ENCODE measurements around the gene LRFN2. TPM values are rescaled to one million over a fixed set of nuclear protein-coding genes. Genes with fewer than 3 reads are reported as not detected.

LRFN2 gene
- polyA plus RNA-seq, 1 experiment: not detected

GRCh38 chr6:40352006-40352405 is 235.2 kb downstream of the LRFN2 start:
- CTCF ChIA-PET: no interaction called here
- H3K27ac ChIP-seq (ENCODE audit: low read depth, low read length): no peak overlapping the region

GRCh38 chr6:40350747-40351217 is 236.4 kb downstream of the LRFN2 start:
- Histone ChIP-seq H3K4me3 (ENCODE audit: low read depth, low read length) (no peak overlapping the region), H3K9me3 (ENCODE audit: control insufficient read depth, insufficient read depth, low read length) (no peaks in the 10 kb centered on the region), H3K27me3 (ENCODE audit: control insufficient read depth, insufficient read depth, low read length) (no peaks in the 10 kb centered on the region), H3K27ac (ENCODE audit: low read depth, low read length) (no peak overlapping the region)
- TF ChIP-seq, protein P1, sequence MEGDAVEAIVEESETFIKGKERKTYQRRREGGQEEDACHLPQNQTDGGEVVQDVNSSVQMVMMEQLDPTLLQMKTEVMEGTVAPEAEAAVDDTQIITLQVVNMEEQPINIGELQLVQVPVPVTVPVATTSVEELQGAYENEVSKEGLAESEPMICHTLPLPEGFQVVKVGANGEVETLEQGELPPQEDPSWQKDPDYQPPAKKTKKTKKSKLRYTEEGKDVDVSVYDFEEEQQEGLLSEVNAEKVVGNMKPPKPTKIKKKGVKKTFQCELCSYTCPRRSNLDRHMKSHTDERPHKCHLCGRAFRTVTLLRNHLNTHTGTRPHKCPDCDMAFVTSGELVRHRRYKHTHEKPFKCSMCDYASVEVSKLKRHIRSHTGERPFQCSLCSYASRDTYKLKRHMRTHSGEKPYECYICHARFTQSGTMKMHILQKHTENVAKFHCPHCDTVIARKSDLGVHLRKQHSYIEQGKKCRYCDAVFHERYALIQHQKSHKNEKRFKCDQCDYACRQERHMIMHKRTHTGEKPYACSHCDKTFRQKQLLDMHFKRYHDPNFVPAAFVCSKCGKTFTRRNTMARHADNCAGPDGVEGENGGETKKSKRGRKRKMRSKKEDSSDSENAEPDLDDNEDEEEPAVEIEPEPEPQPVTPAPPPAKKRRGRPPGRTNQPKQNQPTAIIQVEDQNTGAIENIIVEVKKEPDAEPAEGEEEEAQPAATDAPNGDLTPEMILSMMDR (IDR thresholded peaks at IDR 0.05; ENCODE audit: low read depth, low read length): no peak
- no peak for DNase-seq (ENCODE audit: low read depth, low spot score)
- ChIA-PET POLR2A (no interaction called here), CTCF (no interaction called here)

More at GRCh38 chr6:40352006-40352405, 235.2 kb downstream of the LRFN2 start:
- H3K9me3 ChIP-seq (ENCODE audit: control insufficient read depth, insufficient read depth, low read length): no peaks in the 10 kb centered on the region
- no peaks in the 10 kb centered on the region for H3K27me3 ChIP-seq (ENCODE audit: control insufficient read depth, insufficient read depth, low read length)
- H3K4me3 ChIP-seq (ENCODE audit: low read depth, low read length): no peak overlapping the region
- POLR2A ChIA-PET: no interaction called here
- DNase-seq (ENCODE audit: low read depth, low spot score): no peak
- TF ChIP-seq, protein P1 (IDR thresholded peaks at IDR 0.05; ENCODE audit: low read depth, low read length): no peak

DNA sequence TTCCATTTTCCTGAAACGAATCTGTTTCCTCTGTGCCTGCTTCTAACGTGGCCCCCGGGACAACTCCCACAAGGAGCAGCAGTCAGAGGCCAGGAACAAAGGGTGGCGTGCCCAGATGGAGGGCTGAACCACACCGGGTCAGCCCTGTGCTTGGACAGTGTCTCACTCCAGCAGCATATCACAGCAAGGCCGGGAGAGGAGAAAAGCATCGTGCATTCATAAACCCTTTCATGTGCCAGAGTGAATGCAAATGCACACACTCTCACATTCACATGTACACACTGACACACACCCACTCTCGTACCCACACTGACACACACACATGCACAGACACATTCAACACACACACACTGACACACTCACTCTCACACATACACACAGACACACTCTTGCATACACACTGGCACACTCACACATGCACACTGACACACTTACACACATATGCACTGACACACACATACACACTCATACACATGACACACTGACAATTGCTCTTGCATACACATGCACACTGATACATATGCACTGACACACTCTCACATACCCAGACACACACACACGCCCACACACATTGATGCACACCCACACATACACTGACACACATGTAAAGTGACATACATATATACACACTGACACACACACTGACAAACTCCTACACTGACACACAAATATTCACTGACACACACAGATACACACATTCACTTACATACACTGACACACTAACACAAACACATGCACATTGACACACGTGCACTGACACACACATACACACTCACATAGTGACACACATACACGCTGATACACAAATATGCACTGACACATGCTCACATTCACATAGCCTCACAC is 237.0 kb downstream of the LRFN2 start:
- H3K27me3 ChIP-seq (ENCODE audit: control insufficient read depth, insufficient read depth, low read length): no peaks in the 10 kb centered on the region
- H3K9me3 ChIP-seq (ENCODE audit: control insufficient read depth, insufficient read depth, low read length): no peaks in the 10 kb centered on the region
- no peak overlapping the region for H3K4me3 ChIP-seq (ENCODE audit: low read depth, low read length)
- DNase-seq (ENCODE audit: low read depth, low spot score): no peak
- CTCF ChIA-PET: no interaction called here
- TF ChIP-seq, protein P1 (IDR thresholded peaks at IDR 0.05; ENCODE audit: low read depth, low read length): no peak
- H3K27ac ChIP-seq (ENCODE audit: low read depth, low read length): no peak overlapping the region
- POLR2A ChIA-PET: no interaction called here

DNA sequence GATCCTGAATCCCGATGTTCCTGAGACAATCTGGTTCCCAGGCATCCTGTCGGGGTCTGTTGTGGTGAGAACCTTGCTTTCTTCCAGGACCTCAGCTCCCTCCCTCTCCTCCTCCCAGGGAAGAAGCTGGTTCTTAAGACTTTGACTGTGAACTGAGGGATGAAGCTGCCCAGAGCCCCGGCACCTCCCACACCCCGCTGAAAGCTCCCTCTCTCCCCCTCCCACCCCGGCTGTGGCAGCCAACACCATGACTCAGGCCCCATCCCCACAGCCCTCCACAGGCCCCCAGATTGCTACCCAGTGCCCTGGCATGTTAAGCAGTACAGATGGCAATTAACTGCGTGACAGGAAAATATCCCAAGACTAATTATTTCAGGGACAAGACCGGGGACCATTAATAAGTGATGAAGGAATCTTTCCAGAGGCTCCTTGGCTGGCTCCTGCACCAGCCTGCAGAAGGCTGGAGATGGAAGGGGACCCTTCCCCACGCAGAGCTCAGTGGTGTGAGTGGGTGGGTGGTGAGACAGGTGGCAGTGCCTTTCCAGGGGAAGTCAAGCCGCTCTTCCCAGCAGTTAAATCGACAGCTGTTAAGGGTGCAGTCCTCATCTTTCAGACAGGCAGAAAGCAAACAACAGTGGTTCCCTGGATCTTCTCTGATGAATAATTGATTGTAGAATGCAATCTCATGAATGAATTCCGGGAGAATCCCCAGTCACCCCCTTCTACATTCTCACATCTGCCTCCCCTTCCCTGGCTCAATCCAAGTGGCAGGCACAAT is 237.9 kb downstream of the LRFN2 start:
- no peaks in the 10 kb centered on the region for H3K9me3 ChIP-seq (ENCODE audit: control insufficient read depth, insufficient read depth, low read length)
- CTCF ChIA-PET: no interaction called here

More for the DNA sequence above, 237.9 kb downstream of the LRFN2 start:
- TF ChIP-seq, protein P1 (IDR thresholded peaks at IDR 0.05; ENCODE audit: low read depth, low read length): no peak
- H3K4me3 ChIP-seq (ENCODE audit: low read depth, low read length): no peak overlapping the region
- POLR2A ChIA-PET: no interaction called here
- DNase-seq (ENCODE audit: low read depth, low spot score): no peak
- no peak overlapping the region for H3K27ac ChIP-seq (ENCODE audit: low read depth, low read length)
- no peaks in the 10 kb centered on the region for H3K27me3 ChIP-seq (ENCODE audit: control insufficient read depth, insufficient read depth, low read length)
